ENCODE measurements around the gene ZNF629.

ZNF629 gene

DNA sequence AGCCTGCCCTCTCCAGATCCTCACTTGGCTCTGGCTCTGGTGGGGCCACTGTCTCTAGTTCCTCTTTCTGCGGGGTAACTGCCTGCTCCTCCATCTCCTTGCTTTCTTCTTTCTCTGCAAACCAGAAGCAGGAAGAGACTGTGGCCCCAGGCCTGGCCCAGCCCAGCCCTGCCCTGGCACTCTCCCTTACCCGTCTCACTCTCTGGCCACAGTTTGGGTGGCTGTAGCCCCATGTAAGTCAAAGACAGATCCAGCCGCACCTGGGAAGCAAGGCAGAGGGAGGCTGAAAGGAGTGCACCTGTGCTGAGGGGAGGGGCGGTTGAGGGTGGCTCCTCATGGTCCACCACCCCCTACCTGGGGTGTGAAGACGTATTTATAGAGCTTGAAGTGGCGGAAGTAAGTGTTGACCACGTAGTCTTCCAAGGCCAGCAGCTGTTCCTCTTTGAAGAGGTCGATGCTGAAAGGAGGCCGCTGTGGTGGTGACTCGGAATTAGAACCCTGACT, 28.0 kb downstream of the ZNF629 start:
- H3K27ac ChIP-seq (ENCODE audit: low read depth, low read length), result no peak overlapping the region
- peaks cover 7% of the 10 kb centered on the region; the same call in 1 of the 2 replicates for H3K36me3 ChIP-seq (ENCODE audit: insufficient read depth, low read length)
- no peak overlapping the region for H3K4me3 ChIP-seq (ENCODE audit: low read depth, low read length)

DNA sequence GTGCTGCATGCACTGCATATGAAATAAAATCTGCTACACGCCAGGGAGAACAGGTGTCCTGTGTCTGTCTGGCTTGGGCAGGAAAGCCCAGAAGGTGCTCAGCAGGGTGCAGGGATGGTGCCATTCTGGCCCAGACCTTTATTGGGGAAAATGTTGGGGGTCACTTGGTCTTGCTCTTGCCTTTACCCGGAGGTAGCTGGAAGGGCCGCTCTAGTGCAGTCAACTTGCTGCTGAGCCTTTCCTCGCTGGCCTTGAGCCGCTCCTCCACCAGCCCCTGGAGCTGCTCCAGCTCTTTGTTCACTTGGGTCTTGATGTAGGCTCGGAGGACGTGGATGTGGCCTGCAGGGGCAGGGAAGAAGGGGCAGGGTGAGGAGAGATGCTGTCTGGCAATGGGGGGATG, 29.7 kb downstream of the ZNF629 start:
- H3K4me3 ChIP-seq (ENCODE audit: low read depth, low read length), result no peak overlapping the region
- H3K27ac ChIP-seq (ENCODE audit: low read depth, low read length), result no peak overlapping the region
- no peak overlapping the region for H2AFZ ChIP-seq (ENCODE audit: low read length, unreplicated experiment)
- no peaks in the 10 kb centered on the region for H3K27me3 ChIP-seq (ENCODE audit: insufficient read depth, low read length)
- H3K4me1 ChIP-seq (ENCODE audit: control insufficient read depth, insufficient read depth, low read length, unreplicated experiment), result no peaks in the 10 kb centered on the region
- peaks cover 2% of the 10 kb centered on the region; the same call in 1 of the 2 replicates for H3K36me3 ChIP-seq (ENCODE audit: insufficient read depth, low read length)
- peaks cover under 1% of the 10 kb centered on the region for H3K79me2 ChIP-seq (ENCODE audit: control insufficient read depth, insufficient read depth, low read length, unreplicated experiment)

More for the DNA sequence above, 28.0 kb downstream of the ZNF629 start:
- H3K4me1 ChIP-seq (ENCODE audit: control insufficient read depth, insufficient read depth, low read length, unreplicated experiment), result peaks cover 10% of the 10 kb centered on the region
- no peak overlapping the region for H2AFZ ChIP-seq (ENCODE audit: low read length, unreplicated experiment)
- no peaks in the 10 kb centered on the region for H3K27me3 ChIP-seq (ENCODE audit: insufficient read depth, low read length)
- peaks cover 18% of the 10 kb centered on the region for H3K79me2 ChIP-seq (ENCODE audit: control insufficient read depth, insufficient read depth, low read length, unreplicated experiment)

DNA sequence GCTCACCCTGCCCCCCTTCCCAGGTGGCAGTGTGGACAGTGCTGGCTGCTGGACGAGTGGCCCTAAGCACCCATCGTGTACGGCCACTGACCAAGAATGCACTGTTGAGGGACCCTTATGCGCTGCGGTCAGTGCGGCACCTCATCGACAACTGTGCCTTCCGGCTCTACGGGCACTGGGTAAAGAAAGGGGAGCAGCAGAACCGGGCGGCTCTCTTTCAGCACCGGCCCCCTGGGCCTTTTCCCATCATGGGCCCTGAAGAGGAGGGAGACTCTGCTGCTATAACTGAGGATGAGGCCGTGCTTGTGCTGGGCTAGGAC, 30.3 kb downstream of the ZNF629 start:
- no peaks in the 10 kb centered on the region for H3K27me3 ChIP-seq (ENCODE audit: insufficient read depth, low read length)
- H3K79me2 ChIP-seq (ENCODE audit: control insufficient read depth, insufficient read depth, low read length, unreplicated experiment), result no peaks in the 10 kb centered on the region
- no peaks in the 10 kb centered on the region for H3K4me1 ChIP-seq (ENCODE audit: control insufficient read depth, insufficient read depth, low read length, unreplicated experiment)
- H3K4me3 ChIP-seq (ENCODE audit: low read depth, low read length), result no peak overlapping the region
- H3K27ac ChIP-seq (ENCODE audit: low read depth, low read length), result no peak overlapping the region
- H2AFZ ChIP-seq (ENCODE audit: low read length, unreplicated experiment), result no peak overlapping the region
- H3K36me3 ChIP-seq (ENCODE audit: insufficient read depth, low read length), result peaks cover 2% of the 10 kb centered on the region; the same call in 1 of the 2 replicates

DNA sequence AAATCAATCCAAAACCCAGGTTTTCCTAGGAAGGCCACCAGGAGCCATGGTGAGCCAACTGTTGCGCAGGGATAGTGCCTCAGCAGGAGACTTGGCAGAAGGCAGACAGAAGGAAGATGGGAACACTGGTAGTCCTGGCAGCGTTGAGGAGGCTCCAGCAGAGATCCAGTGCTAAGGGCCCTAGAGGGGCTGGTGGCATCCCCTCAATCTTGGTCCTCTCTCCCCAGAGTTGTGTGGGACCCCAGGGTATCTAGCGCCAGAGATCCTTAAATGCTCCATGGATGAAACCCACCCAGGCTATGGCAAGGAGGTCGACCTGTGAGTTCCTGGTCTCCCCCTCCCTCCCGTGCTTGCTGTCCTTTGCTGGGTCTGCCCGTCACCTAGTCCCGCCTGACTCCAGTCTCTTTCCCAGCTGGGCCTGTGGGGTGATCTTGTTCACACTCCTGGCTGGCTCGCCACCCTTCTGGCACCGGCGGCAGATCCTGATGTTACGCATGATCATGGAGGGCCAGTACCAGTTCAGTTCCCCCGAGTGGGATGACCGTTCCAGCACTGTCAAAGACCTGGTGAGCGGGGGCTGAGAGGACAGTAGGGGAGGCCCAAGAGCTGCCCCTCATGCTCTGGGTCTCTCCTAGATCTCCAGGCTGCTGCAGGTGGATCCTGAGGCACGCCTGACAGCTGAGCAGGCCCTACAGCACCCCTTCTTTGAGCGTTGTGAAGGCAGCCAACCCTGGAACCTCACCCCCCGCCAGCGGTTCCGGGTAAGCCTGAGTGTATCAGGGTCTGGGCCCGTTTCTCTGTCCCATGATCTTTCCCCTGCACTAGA, 30.8 kb downstream of the ZNF629 start:
- peaks cover 6% of the 10 kb centered on the region for H3K36me3 ChIP-seq (ENCODE audit: insufficient read depth, low read length)

DNA sequence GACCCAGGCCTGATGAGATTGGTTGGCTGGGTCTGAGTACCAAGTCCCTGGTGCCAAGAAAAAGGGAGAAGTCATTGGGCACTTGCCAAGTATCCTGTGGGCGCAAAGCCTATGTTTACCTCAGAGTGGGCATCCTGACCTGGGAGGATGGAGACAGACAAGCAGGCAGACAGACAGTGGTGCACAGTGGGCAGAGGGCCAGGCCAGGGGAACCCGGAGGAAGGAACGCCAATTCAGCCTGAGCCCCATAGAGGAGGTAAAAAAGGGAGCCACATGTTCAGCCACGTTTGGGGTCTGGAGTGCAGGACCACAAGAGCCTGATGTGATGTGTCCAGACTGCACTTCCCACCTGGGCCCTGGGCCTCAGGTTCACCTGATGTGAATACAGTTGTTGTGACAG, 33.4 kb downstream of the ZNF629 start:
- H3K4me1 ChIP-seq (ENCODE audit: control insufficient read depth, insufficient read depth, low read length, unreplicated experiment), result no peaks in the 10 kb centered on the region
- peaks cover 19% of the 10 kb centered on the region for H3K79me2 ChIP-seq (ENCODE audit: control insufficient read depth, insufficient read depth, low read length, unreplicated experiment)
- no peak overlapping the region for H3K4me3 ChIP-seq (ENCODE audit: low read depth, low read length)
- no peak overlapping the region for H3K27ac ChIP-seq (ENCODE audit: low read depth, low read length)
- no peak overlapping the region for H2AFZ ChIP-seq (ENCODE audit: low read length, unreplicated experiment)
- H3K36me3 ChIP-seq (ENCODE audit: insufficient read depth, low read length), result peaks cover 11% of the 10 kb centered on the region
- no peaks in the 10 kb centered on the region for H3K27me3 ChIP-seq (ENCODE audit: insufficient read depth, low read length)

More for the DNA sequence above, 30.8 kb downstream of the ZNF629 start:
- Histone ChIP-seq H2AFZ (ENCODE audit: low read length, unreplicated experiment) (no peak overlapping the region), H3K27me3 (ENCODE audit: insufficient read depth, low read length) (no peaks in the 10 kb centered on the region), H3K4me3 (ENCODE audit: low read depth, low read length) (no peak overlapping the region), H3K79me2 (ENCODE audit: control insufficient read depth, insufficient read depth, low read length, unreplicated experiment) (no peaks in the 10 kb centered on the region), H3K4me1 (ENCODE audit: control insufficient read depth, insufficient read depth, low read length, unreplicated experiment) (no peaks in the 10 kb centered on the region), H3K27ac (ENCODE audit: low read depth, low read length) (no peak overlapping the region)

DNA sequence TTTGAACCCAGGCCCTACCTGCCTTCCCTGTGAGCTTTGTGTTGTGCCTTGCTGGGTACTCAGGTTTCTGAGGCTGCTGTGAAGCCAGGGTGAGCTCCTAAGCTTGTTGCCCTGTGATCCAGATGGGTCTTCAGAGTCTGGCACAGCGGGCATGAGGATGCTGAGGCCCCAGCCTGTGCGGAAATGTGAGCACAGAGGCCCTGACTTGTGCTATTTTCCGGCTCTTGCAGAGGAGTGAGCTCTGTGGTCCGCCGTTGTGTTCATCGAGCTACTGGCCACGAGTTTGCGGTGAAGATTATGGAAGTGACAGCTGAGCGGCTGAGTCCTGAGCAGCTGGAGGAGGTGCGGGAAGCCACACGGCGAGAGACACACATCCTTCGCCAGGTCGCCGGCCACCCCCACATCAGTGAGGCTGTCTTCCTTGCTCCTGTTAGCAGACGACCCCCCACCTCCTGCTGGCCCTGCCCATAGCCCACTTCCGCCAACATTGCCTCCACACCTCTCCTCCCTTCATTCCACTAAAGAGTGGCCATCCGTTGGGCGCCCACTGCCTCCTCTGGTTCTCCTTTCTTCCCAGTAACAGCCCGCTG, 36.0 kb downstream of the ZNF629 start:
- Histone ChIP-seq H3K4me1 (ENCODE audit: control insufficient read depth, insufficient read depth, low read length, unreplicated experiment) (peaks cover 10% of the 10 kb centered on the region), H3K79me2 (ENCODE audit: control insufficient read depth, insufficient read depth, low read length, unreplicated experiment) (peaks cover 19% of the 10 kb centered on the region), H3K4me3 (ENCODE audit: low read depth, low read length) (no peak overlapping the region), H3K27me3 (ENCODE audit: insufficient read depth, low read length) (no peaks in the 10 kb centered on the region), H3K36me3 (ENCODE audit: insufficient read depth, low read length) (peaks cover 11% of the 10 kb centered on the region), H2AFZ (ENCODE audit: low read length, unreplicated experiment) (no peak overlapping the region), H3K27ac (ENCODE audit: low read depth, low read length) (no peak overlapping the region)

DNA sequence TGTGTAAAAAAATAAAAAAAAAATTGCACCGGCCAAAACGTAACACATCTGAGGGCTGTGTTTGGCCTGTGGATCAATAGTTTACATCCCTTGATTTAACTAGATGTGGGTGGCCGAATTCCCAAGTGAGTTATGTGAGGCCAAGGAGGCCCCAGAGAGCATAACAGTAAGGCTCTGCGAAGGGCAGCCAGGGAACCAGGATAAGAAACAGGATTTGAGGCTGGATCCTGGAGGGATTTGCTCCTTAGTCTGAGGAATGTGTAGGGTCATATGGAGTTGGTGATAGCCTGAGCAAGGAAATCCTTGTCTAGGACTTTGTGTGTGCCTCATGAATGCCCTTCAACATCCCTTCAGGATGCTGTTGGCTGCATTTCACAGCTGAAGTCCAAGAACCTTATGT, 36.8 kb downstream of the ZNF629 start:
- Histone ChIP-seq H3K79me2 (ENCODE audit: control insufficient read depth, insufficient read depth, low read length, unreplicated experiment) (peaks cover 19% of the 10 kb centered on the region), H3K27ac (ENCODE audit: low read depth, low read length) (no peak overlapping the region), H3K4me1 (ENCODE audit: control insufficient read depth, insufficient read depth, low read length, unreplicated experiment) (peaks cover 10% of the 10 kb centered on the region), H3K36me3 (ENCODE audit: insufficient read depth, low read length) (peaks cover 13% of the 10 kb centered on the region), H3K27me3 (ENCODE audit: insufficient read depth, low read length) (no peaks in the 10 kb centered on the region), H2AFZ (ENCODE audit: low read length, unreplicated experiment) (no peak overlapping the region), H3K4me3 (ENCODE audit: low read depth, low read length) (no peak overlapping the region)

DNA sequence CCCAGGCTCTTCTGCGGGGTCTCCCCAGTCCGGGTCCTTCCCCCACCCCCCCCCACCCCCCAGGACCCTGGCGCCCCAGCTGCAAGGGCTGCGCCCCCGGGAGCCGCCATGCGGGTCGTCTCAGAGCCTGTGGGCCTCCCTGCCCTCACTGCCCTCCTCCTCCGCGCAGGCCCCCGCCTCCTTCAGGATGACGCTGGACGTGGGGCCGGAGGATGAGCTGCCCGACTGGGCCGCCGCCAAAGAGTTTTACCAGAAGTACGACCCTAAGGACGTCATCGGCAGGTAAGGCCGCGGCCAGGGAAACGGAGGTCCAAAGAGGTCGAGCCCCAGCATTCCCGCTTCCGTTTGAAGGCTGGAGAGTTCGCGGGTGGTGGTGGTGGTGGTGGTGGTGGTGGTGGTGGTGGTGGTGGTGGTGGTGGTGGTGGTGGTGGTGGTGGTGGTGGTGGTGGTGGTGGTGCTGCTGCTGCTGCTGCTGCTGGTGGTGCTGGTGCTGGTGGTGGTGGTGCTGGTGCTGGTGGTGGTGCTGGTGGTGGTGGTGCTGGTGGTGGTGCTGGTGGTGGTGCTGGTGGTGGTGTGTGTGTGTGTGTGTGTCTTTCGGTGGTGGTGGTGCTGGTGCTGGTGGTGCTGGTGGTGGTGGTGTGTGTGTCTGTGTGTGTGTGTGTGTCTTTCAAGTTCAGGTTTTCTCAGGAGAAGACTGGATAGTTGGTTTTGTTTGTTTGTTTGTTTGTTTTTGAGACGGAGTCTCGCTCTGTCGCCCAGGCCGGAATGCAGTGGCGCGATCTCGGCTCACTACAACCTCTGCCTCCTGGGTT, 38.2 kb downstream of the ZNF629 start:
- H3K36me3 ChIP-seq (ENCODE audit: insufficient read depth, low read length), result peaks cover 14% of the 10 kb centered on the region
- no peaks in the 10 kb centered on the region for H3K27me3 ChIP-seq (ENCODE audit: insufficient read depth, low read length)
- H3K79me2 ChIP-seq (ENCODE audit: control insufficient read depth, insufficient read depth, low read length, unreplicated experiment), result peaks cover 19% of the 10 kb centered on the region
- H3K4me1 ChIP-seq (ENCODE audit: control insufficient read depth, insufficient read depth, low read length, unreplicated experiment), result peaks cover 10% of the 10 kb centered on the region
- no peak overlapping the region for H2AFZ ChIP-seq (ENCODE audit: low read length, unreplicated experiment)
- H3K4me3 ChIP-seq (ENCODE audit: low read depth, low read length), result peak overlapping the region; percentile 79
- H3K27ac ChIP-seq (ENCODE audit: low read depth, low read length), result no peak overlapping the region

DNA sequence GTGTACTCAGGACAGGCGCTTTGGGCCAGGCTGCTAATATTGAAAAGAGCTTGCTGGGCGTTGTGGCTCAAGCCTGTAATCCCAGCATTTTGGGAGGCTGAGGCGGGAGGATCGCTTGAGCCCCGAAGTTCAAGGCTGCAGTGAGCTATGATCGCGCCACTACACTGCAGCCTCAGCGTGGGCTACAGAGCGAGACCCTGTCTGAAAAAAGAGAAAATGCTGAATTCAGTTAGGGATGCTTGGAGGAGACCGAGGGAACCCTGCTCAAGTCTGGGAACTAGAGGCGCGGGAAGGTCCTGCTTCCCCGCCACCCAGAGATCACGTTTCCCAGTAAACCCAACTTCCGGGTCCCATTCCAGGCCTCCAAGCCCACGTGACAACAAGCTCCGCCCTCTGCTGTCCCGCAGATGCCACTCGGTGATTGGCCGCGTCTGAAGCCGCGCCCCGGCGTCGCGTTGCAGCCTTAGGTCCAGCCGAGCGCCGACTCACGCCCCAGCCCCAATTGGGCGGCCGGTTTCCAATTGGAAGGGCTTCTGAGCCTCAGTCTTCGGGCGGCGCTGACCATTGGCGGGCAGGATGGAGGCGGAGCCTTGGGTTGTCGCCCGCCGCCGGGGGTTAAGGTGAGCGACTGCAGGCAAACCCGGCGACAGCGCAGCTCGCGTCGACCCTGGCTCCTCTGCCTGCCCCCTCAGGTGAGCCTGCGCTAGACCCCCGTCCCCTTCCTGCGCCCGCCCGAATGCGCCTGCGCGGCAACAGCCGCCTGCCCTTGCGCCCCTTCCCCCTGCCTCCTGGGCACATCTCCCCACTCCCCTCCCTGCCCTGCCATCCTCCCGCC, 39.0 kb downstream of the ZNF629 start, which contains the start of gene PHKG2:
TSS of gene PHKG2 (plus strand) at position 627 of the 835 bp plus-strand sequence. CDS start 396 bp downstream, outside the sequence.
- Histone ChIP-seq H3K27ac (ENCODE audit: low read depth, low read length) (peak within 1 kb of the TSS; percentile 71), H3K4me1 (ENCODE audit: control insufficient read depth, insufficient read depth, low read length, unreplicated experiment) (peaks cover 10% of the 10 kb centered on the region)

DNA sequence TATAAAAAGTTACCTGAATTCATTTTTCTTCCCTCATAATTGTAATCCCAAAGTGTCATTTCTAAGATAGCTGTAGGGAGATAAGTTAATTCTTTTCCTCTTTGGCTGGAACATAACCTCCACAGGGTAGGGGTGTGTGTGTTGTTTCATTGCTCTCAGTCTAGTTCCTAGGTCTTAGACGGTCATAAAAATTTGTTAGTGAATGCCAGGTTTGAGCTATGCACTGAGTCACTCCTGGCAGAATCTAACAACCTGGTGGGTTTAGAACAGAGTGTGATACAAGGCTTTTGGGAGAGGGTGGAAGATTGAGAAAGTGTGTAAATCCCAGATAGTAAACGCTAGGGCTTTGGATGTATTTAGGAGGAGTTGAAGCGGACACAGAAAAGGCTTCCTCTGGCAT, 39.7 kb downstream of the ZNF629 start:
- H3K4me3 ChIP-seq (ENCODE audit: low read depth, low read length), result peak overlapping the region; percentile 79

More for the DNA sequence above, 39.0 kb downstream of the ZNF629 start, which contains the start of gene PHKG2:
- H3K4me3 ChIP-seq (ENCODE audit: low read depth, low read length), result peak within 1 kb of the TSS; percentile 79
- H3K36me3 ChIP-seq (ENCODE audit: insufficient read depth, low read length), result peaks cover 14% of the 10 kb centered on the region
- peaks cover 19% of the 10 kb centered on the region for H3K79me2 ChIP-seq (ENCODE audit: control insufficient read depth, insufficient read depth, low read length, unreplicated experiment)
- H2AFZ ChIP-seq (ENCODE audit: low read length, unreplicated experiment), result peak within 1 kb of the TSS; percentile 0
- no peaks in the 10 kb centered on the region for H3K27me3 ChIP-seq (ENCODE audit: insufficient read depth, low read length)

More for the DNA sequence above, 39.7 kb downstream of the ZNF629 start:
- Histone ChIP-seq H3K79me2 (ENCODE audit: control insufficient read depth, insufficient read depth, low read length, unreplicated experiment) (peaks cover 19% of the 10 kb centered on the region), H3K27me3 (ENCODE audit: insufficient read depth, low read length) (no peaks in the 10 kb centered on the region), H3K4me1 (ENCODE audit: control insufficient read depth, insufficient read depth, low read length, unreplicated experiment) (peaks cover 10% of the 10 kb centered on the region), H3K27ac (ENCODE audit: low read depth, low read length) (peak overlapping the region; percentile 71), H2AFZ (ENCODE audit: low read length, unreplicated experiment) (peak overlapping the region; percentile 0), H3K36me3 (ENCODE audit: insufficient read depth, low read length) (peaks cover 14% of the 10 kb centered on the region)
